Activated CD8-positive, alpha-beta T cell treated with anti-CD3 and anti-CD28 coated beads for 36 hours (primary cell): ENCODE results near the gene CACNA1B. TPM values are rescaled to one million over a fixed set of nuclear protein-coding genes. Genes with fewer than 3 reads are reported as not detected.

Source experiments
- ATAC-seq: fragments of 200-7000 bp; cut with Tn5 transposase; one replicate; pipeline ENCODE4 v1.10.0; 2021; ENCODE audit warnings: mild to moderate bottlenecking, moderate library complexity
- CTCF ChIA-PET: fragments of 350-600 bp; sonication (Branson Sonifier 250); formaldehyde crosslinking; loops from one replicate; lab custom pipeline; 2021; ENCODE audit warnings: antibody characterized with exemption; lab: Charles Lee
- POLR2A ChIA-PET: fragments of 350-600 bp; sonication (Branson Sonifier 250); formaldehyde crosslinking; loops from one replicate; lab custom pipeline; 2021; ENCODE audit warnings: antibody characterized with exemption; lab: Charles Lee
- DNase-seq: peaks from one replicate; pipeline ENCODE4 v3.0.0-alpha.2; 2020
- H3K27ac Mint-ChIP-seq: one replicate; pipeline ENCODE4 v1.8.0; 2021; ENCODE audit warnings: mild to moderate bottlenecking, mixed read lengths
- H3K27me3 Mint-ChIP-seq: one replicate; pipeline ENCODE4 v1.8.0; 2021; ENCODE audit warnings: mixed read lengths
- H3K36me3 Mint-ChIP-seq: one replicate; pipeline ENCODE4 v1.8.0; 2021; ENCODE audit warnings: low read depth, mixed read lengths
- H3K4me1 Mint-ChIP-seq: one replicate; pipeline ENCODE4 v1.8.0; 2021; ENCODE audit warnings: low read depth, mixed read lengths
- H3K4me3 Mint-ChIP-seq: one replicate; pipeline ENCODE4 v1.8.0; 2021; ENCODE audit warnings: mild to moderate bottlenecking, moderate library complexity, mixed read lengths
- H3K9me3 Mint-ChIP-seq: one replicate; pipeline ENCODE4 v1.8.0; 2021; ENCODE audit warnings: mixed read lengths
- intact Hi-C: fragments of 100-400 bp; cut with micrococcal nuclease; formaldehyde crosslinking; loops from one replicate; pipeline ENCODE4 v1.10.0; 2022
- total RNA-seq, 2 experiments: library from RNA; stranded (reverse); gene quantifications; one replicate each; pipeline ENCODE4 v1.2.3, GENCODE V29; 2021
- TF ChIP-seq, protein P1 (sequence below): fragments of 200-600 bp; IDR thresholded peaks from one replicate; pipeline ENCODE4 v1.8.0; 2022; ENCODE audit warnings: antibody characterized with exemption, mild to moderate bottlenecking

Gene CACNA1B
- total RNA-seq, 2 experiments from 2014 or later = not detected

DNA sequence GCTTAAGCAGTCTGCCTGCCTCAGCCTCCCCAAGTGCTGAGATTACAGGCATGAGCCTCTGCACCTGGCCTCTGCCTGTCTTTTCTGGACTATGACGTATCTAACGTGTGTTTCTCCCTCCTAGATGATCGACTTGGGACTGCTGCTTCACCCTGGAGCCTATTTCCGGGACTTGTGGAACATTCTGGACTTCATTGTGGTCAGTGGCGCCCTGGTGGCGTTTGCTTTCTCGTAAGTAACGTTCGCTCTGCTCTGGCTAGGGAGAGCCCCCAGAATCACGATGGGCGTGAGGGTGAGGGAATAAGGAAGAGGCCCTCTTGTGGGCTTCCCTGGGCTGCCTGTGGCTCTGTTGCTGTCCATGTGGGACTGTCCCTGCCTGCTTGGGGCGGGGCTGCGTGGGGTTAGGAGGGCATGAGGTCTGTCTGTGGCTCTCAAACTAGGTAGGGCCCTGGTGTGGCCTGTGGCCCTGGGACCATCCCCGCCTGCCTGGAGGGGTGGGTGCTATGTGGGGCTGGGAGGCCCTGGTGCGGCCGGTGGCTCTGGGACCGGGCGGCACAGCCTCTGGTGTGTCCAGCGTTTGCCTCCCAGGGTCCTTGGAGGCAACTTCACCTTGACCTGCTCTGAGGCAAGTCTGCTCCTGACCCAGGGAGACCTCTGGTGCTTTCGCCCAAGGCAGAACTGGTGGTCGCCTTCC is 171.7 kb downstream of the CACNA1B start:
- TF ChIP-seq, protein P1, sequence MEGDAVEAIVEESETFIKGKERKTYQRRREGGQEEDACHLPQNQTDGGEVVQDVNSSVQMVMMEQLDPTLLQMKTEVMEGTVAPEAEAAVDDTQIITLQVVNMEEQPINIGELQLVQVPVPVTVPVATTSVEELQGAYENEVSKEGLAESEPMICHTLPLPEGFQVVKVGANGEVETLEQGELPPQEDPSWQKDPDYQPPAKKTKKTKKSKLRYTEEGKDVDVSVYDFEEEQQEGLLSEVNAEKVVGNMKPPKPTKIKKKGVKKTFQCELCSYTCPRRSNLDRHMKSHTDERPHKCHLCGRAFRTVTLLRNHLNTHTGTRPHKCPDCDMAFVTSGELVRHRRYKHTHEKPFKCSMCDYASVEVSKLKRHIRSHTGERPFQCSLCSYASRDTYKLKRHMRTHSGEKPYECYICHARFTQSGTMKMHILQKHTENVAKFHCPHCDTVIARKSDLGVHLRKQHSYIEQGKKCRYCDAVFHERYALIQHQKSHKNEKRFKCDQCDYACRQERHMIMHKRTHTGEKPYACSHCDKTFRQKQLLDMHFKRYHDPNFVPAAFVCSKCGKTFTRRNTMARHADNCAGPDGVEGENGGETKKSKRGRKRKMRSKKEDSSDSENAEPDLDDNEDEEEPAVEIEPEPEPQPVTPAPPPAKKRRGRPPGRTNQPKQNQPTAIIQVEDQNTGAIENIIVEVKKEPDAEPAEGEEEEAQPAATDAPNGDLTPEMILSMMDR = no peak
- intact Hi-C loops = no loop called here
- Mint-ChIP-seq H3K27ac (no peak overlapping the region), H3K4me1 (no peaks in the 10 kb centered on the region), H3K36me3 (no peaks in the 10 kb centered on the region), H3K4me3 (no peak overlapping the region), H3K9me3 (no peaks in the 10 kb centered on the region), H3K27me3 (peaks cover 4% of the 10 kb centered on the region)
- CTCF ChIA-PET = no interaction called here
- DNase-seq (no peak), ATAC-seq (no peak)
- POLR2A ChIA-PET = no interaction called here

DNA sequence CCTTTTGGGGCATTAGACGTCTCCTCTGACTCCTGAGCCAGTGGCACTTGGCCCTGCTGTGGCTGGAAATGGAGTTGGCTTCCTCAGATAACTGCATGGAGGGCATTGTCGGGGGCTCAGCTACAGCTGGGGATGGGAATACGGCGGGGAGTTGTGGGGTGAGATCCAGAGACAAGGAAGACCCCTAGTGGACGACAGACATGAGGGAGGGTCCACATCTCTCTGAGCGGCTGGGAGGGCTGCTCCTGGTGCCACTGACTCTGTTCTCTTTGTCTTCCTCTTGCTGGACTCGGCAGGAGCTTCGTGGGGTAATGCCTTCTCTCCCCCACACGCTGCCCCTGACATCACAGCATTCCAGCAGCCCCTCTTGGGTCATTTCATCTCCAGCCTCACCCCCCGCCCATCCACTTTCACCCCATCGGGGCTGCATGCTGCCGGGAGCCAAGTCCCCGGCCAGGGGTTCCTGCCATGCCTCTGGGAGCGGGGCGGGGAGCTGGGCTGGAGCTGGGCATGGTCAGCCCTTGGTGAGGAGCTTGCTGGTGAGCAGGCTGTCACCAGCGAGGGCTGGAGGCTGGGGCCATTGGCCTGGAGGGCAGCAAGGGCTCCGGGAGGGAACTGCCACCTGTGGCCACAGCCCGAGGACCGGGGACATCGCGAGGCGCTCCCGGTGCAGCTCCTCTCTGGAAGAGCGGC is 172.3 kb downstream of the CACNA1B start:
- DNase-seq (no peak), ATAC-seq (no peak)
- Mint-ChIP-seq H3K9me3 (no peaks in the 10 kb centered on the region), H3K27ac (no peak overlapping the region), H3K27me3 (peaks cover 6% of the 10 kb centered on the region), H3K36me3 (no peaks in the 10 kb centered on the region), H3K4me3 (no peak overlapping the region), H3K4me1 (no peaks in the 10 kb centered on the region)
- ChIA-PET POLR2A (no interaction called here), CTCF (no interaction called here)
- TF ChIP-seq, protein P1 = no peak
- intact Hi-C loops = no loop called here

DNA sequence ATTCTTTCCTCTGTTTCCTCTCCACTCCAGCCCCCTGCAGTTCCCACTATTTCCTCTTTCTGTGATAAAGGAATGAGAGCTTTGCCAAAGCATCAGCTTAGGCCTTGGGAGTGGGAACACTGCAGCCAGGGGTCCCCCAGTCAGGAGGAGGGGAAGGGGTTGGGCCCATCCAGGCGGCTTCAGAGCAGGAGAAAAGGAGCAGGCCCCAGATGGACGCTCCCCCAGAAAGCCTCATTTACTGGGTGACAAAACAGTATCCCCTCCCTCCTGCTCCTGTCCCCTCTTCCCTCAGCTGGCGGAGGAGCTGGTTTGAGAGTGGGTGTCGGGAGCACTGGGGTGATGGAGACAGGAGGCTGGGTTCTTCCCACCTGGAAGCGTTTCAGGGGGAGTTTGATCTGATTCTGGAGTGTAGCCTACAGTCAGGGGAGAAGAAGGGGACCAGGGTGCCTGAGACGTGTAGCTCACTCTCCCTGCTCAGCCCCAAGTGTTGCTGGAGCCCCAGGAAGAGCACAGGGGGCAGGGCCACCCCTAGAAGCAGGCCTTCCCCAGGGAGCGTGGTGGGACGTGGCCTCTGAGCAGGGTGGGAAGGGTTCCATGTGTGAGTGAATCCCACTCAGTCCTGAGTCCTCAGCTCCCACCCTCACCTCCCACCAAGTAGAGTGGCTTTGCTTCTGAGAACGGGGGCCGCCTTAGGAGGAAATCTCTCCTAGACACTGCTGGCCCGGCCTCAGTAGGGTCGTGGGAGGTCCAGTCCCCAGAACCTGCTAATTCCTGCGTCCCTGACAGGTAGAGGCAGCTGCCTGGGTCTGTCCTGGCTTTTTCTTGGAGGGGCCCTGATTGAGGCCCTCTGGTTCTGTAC is 173.1 kb downstream of the CACNA1B start:
- POLR2A ChIA-PET = no interaction called here
- ATAC-seq (no peak), DNase-seq (no peak)
- H3K27me3 Mint-ChIP-seq = peaks cover 6% of the 10 kb centered on the region
- CTCF ChIA-PET = no interaction called here
- H3K4me1 Mint-ChIP-seq = no peaks in the 10 kb centered on the region
- TF ChIP-seq, protein P1 = no peak
- intact Hi-C loops = no loop called here
- no peak overlapping the region for H3K4me3 Mint-ChIP-seq
- no peaks in the 10 kb centered on the region for H3K9me3 Mint-ChIP-seq
- H3K36me3 Mint-ChIP-seq = no peaks in the 10 kb centered on the region
- no peak overlapping the region for H3K27ac Mint-ChIP-seq

DNA sequence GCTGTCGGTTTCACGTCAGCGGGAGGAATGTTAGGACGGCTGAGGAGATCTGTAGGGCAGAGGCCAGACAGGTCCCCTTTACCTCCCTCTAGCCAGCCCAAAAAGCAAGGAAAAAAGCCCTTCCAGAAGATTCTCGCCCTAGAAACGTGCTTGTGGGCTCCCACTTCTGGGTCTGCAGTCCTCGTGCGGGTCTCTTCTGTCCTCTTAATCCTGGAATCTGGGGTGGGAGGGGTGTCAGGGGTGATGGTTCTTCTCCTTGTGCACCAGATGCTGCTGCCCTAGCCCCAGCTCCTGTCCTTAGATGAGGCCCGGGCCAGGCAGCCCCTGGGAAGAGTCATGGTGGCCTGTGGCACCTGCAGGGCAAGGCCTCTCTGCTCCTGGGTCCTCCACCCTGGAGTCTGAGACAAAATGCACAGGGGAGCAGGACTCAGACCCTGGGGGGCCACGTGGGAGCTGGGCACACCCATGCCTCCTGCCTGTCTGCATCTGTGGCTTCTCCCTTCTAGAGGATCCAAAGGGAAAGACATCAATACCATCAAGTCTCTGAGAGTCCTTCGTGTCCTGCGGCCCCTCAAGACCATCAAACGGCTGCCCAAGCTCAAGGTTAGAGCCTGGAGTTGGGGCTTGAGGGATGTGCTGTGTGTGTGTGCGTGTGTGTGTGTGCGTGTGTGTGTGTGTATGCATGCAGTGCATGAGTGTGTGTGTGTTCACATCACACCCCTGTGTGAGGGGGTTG is 174.2 kb downstream of the CACNA1B start:
- ChIA-PET POLR2A (no interaction called here), CTCF (no interaction called here)
- ATAC-seq (no peak), DNase-seq (no peak)
- intact Hi-C loops = no loop called here
- H3K4me1 Mint-ChIP-seq = no peaks in the 10 kb centered on the region
- no peak overlapping the region for H3K27ac Mint-ChIP-seq
- TF ChIP-seq, protein P1 = no peak
- no peaks in the 10 kb centered on the region for H3K36me3 Mint-ChIP-seq
- H3K9me3 Mint-ChIP-seq = no peaks in the 10 kb centered on the region
- peaks cover 6% of the 10 kb centered on the region for H3K27me3 Mint-ChIP-seq
- H3K4me3 Mint-ChIP-seq = no peak overlapping the region
